ENCODE results near the gene ACADSB.

Gene ACADSB

GRCh38 chr10:123008355-123009104, at the start of gene ACADSB, which contains the start of gene IKZF5:
Gene ACADSB (plus strand): TSS chr10:123009006. CDS start chr10:123009030, 24 bp downstream.
Gene IKZF5 (minus strand): TSS chr10:123008795. CDS start chr10:122998625, 10,170 bp downstream.
- DNase-seq (ENCODE audit: low read depth in 2 of 2), result peak; percentile 86 to 94

- DNase-seq (ENCODE audit: low read depth in 2 of 2), result no peak
These were observed 46.4 kb upstream of the ACADSB start for GRCh38 chr10:122962405-122962804.

- DNase-seq (ENCODE audit: low read depth in 2 of 2), result no peak
These were observed 41.9 kb upstream of the ACADSB start for GRCh38 chr10:122966879-122967278.

- DNase-seq (ENCODE audit: low read depth in 2 of 2), result no peak
These were observed 40.1 kb upstream of the ACADSB start for GRCh38 chr10:122968698-122969097.

- DNase-seq (ENCODE audit: low read depth in 2 of 2), result no peak
These were observed 34.8 kb upstream of the ACADSB start for GRCh38 chr10:122974023-122974422.

- no peak for DNase-seq (ENCODE audit: low read depth in 2 of 2)
These were observed 34.2 kb upstream of the ACADSB start for GRCh38 chr10:122974543-122975064.

GRCh38 chr10:122980209-122981065, 28.4 kb upstream of the ACADSB start, which contains the start of gene PSTK:
Gene PSTK (plus strand): TSS chr10:122980401. CDS start chr10:122980480, 79 bp downstream.
- peak; percentile 58 to 73 for DNase-seq (ENCODE audit: low read depth in 2 of 2)

GRCh38 chr10:122981066-122981464, 27.7 kb upstream of the ACADSB start:
- no peak for DNase-seq (ENCODE audit: low read depth in 2 of 2)

GRCh38 chr10:122983898-122984297, 24.9 kb upstream of the ACADSB start:
- DNase-seq (ENCODE audit: low read depth in 2 of 2), result no peak

- no peak for DNase-seq (ENCODE audit: low read depth in 2 of 2)
These were observed 24.1 kb upstream of the ACADSB start for GRCh38 chr10:122984708-122985107.

GRCh38 chr10:122986335-122986734, 22.5 kb upstream of the ACADSB start:
- DNase-seq (ENCODE audit: low read depth in 2 of 2), result no peak

- no peak for DNase-seq (ENCODE audit: low read depth in 2 of 2)
These were observed 20.3 kb upstream of the ACADSB start for GRCh38 chr10:122988501-122988900.

GRCh38 chr10:122990278-122990677, 18.5 kb upstream of the ACADSB start:
- no peak for DNase-seq (ENCODE audit: low read depth in 2 of 2)

- DNase-seq (ENCODE audit: low read depth in 2 of 2), result no peak
These were observed 16.7 kb upstream of the ACADSB start for GRCh38 chr10:122992031-122992585.

GRCh38 chr10:122993797-122994336, 14.9 kb upstream of the ACADSB start:
- DNase-seq (ENCODE audit: low read depth in 2 of 2), result no peak

GRCh38 chr10:122995936-122996335, 12.9 kb upstream of the ACADSB start:
- DNase-seq (ENCODE audit: low read depth in 2 of 2), result no peak

- DNase-seq (ENCODE audit: low read depth in 2 of 2), result no peak
These were observed 10.9 kb upstream of the ACADSB start for GRCh38 chr10:122997864-122998263.

GRCh38 chr10:122998360-122998917, 10.4 kb upstream of the ACADSB start:
- no peak for DNase-seq (ENCODE audit: low read depth in 2 of 2)

- DNase-seq (ENCODE audit: low read depth in 2 of 2), result no peak
These were observed 9.9 kb upstream of the ACADSB start for GRCh38 chr10:122998934-122999333.

- no peak for DNase-seq (ENCODE audit: low read depth in 2 of 2)
These were observed 9.5 kb upstream of the ACADSB start for GRCh38 chr10:122999347-122999746.

- no peak for DNase-seq (ENCODE audit: low read depth in 2 of 2)
These were observed 8.7 kb upstream of the ACADSB start for GRCh38 chr10:123000155-123000554.

Data from stimulated activated CD4-positive, alpha-beta T cell treated with anti-CD3 and anti-CD28 coated beads, Interleukin-1b, Interleukin-23, amount 100 ng/mL, for 1 hour (primary cell).